Upper lobe of left lung (tissue), 4 donors: Measurements from ENCODE around the gene CYP2W1.

Source experiments
- POLR2AphosphoS5 ChIP-seq, 2 donors: sonication (generic); formaldehyde crosslinking; IDR thresholded peaks; one replicate each; pipeline ENCODE4 v1.5.1; 2017; ENCODE audit warnings: antibody characterized with exemption in 2 of 2
- TF ChIP-seq, protein P1 (sequence below), 6 experiments: fragments of 450-650 bp in 4 of 6; fragments of 200-600 bp in 2 of 6; sonication (generic) in 2 of 6; IDR thresholded peaks; one replicate each; pipeline ENCODE4 v1.5.1; 2016 to 2019; ENCODE audit warnings: antibody characterized with exemption in 6 of 6

DNA sequence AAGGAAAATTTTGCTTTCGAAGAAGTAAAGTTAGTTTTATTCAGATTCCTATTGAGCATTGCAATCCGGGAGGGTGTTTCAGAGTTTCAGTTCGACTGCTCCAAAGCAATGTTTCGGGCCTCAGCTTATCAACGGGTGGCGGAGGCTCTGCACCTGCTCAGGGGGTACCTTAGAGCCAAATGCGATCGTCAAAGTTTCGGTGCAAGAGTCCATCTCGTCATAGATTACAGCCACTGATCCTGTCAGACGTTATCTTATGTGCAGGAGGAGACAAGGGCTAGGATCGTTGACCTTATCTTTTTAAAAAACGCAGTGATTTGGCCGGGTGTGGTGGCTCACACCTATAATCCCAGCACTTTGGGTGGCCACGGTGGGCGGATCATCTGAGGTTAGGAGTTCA is 3.8 kb upstream of the CYP2W1 start:
- TF ChIP-seq, protein P1, sequence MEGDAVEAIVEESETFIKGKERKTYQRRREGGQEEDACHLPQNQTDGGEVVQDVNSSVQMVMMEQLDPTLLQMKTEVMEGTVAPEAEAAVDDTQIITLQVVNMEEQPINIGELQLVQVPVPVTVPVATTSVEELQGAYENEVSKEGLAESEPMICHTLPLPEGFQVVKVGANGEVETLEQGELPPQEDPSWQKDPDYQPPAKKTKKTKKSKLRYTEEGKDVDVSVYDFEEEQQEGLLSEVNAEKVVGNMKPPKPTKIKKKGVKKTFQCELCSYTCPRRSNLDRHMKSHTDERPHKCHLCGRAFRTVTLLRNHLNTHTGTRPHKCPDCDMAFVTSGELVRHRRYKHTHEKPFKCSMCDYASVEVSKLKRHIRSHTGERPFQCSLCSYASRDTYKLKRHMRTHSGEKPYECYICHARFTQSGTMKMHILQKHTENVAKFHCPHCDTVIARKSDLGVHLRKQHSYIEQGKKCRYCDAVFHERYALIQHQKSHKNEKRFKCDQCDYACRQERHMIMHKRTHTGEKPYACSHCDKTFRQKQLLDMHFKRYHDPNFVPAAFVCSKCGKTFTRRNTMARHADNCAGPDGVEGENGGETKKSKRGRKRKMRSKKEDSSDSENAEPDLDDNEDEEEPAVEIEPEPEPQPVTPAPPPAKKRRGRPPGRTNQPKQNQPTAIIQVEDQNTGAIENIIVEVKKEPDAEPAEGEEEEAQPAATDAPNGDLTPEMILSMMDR (IDR thresholded peaks at IDR 0.05) = no peak
- no peak for TF ChIP-seq POLR2AphosphoS5 (IDR thresholded peaks at IDR 0.05)
